H1 (cell line): ENCODE measurements around the gene C3. TPM values are rescaled to one million over a fixed set of nuclear protein-coding genes. Genes with fewer than 3 reads are reported as not detected.

Experiments
- ATF3 ChIP-seq: IDR thresholded peaks from 2 replicates; pipeline ENCODE4 v1.6.1; 2011; ENCODE audit warnings: low read depth, mild to moderate bottlenecking, low read length; ENCODE audit not compliant: insufficient read depth
- CHD7 ChIP-seq: fragments of 300-600 bp; sonication (generic); IDR thresholded peaks from 2 replicates; pipeline ENCODE4 v1.7.1; 2012; ENCODE audit warnings: low read length, moderate library complexity, mild to moderate bottlenecking, inconsistent platforms; ENCODE audit not compliant: insufficient replicate concordance
- EGR1 ChIP-seq: IDR thresholded peaks from 2 replicates; pipeline ENCODE4 v1.6.1; 2011; ENCODE audit warnings: low read depth, low read length, borderline replicate concordance
- EZH2 ChIP-seq: fragments of 200-600 bp; sonication (generic); IDR thresholded peaks from 2 replicates; pipeline ENCODE4 v1.7.1; 2012; ENCODE audit warnings: low read depth, mild to moderate bottlenecking, moderate library complexity, low read length, inconsistent platforms; ENCODE audit not compliant: severe bottlenecking
- FOSL1 ChIP-seq: IDR thresholded peaks from 2 replicates; pipeline ENCODE4 v1.6.1; 2011; ENCODE audit warnings: mild to moderate bottlenecking, low read depth, low read length, moderate library complexity; ENCODE audit not compliant: insufficient read depth
- KDM4A ChIP-seq: IDR thresholded peaks from one replicate; pipeline ENCODE4 v1.7.1; 2012; ENCODE audit warnings: low read depth, mild to moderate bottlenecking, moderate library complexity, low read length, inconsistent platforms; ENCODE audit not compliant: severe bottlenecking
- NANOG ChIP-seq: IDR thresholded peaks from 2 replicates; pipeline ENCODE4 v1.6.1; 2011; ENCODE audit warnings: low read length, low read depth, mild to moderate bottlenecking, inconsistent platforms; ENCODE audit not compliant: insufficient read depth, poor library complexity, severe bottlenecking
- NRF1 ChIP-seq: IDR thresholded peaks from 2 replicates; pipeline ENCODE4 v1.6.1; 2011; ENCODE audit warnings: mild to moderate bottlenecking, low read depth, low read length, improper control_type of control experiment
- POLR2AphosphoS5 ChIP-seq: IDR thresholded peaks from 2 replicates; pipeline ENCODE4 v1.6.1; 2011; ENCODE audit warnings: low read depth, low read length
- SUZ12 ChIP-seq: fragments of 200-600 bp; sonication (generic); IDR thresholded peaks from 2 replicates; pipeline ENCODE4 v1.6.1; 2012; ENCODE audit warnings: mild to moderate bottlenecking, inconsistent platforms, low read length, moderate library complexity, mixed read lengths
- ZNF274 ChIP-seq: IDR thresholded peaks from 2 replicates; pipeline ENCODE4 v1.7.0; 2012; ENCODE audit warnings: low read length, borderline replicate concordance; ENCODE audit errors: extremely low read depth
- polyA plus RNA-seq, 7 experiments: library from polyadenylated mRNA; depleted of rRNA in 3 of 7; stranded (reverse) in 5 of 7; unstranded in 2 of 7; fragments of >200 nt in 5 of 7; fragments of 200-250 nt in 2 of 7; gene quantifications; 1 replicate in 5 of 7; 2 replicates in 1 of 7; 4 replicates in 1 of 7; pipeline versions ENCODE4 v1.2.1 to v1.2.3, GENCODE V29; 2011 to 2013; ENCODE audit warnings: missing spikeins in 2 of 7, mixed read lengths in 2 of 7
- total RNA-seq: library from RNA; stranded (reverse); fragmentation: NEBNext Ultra II Directional; extraction: Animal tissue kit (Norgen Biotek cat#: 25700); gene quantifications from 2 replicates; pipeline ENCODE4 v1.2.1, GENCODE V29; 2021

The C3 gene
- total and polyA plus RNA-seq, 2 of the 8 experiments (the other 6 are each of a cell fraction or from before 2014, with no cell fraction given), result 6.4 to 12.8 TPM

GRCh38 chr19:6649185-6649584 lies 71.3 kb downstream of the C3 start (continued):
- no peak for TF ChIP-seq CHD7
- TF ChIP-seq NANOG, result no peak
- no peak for TF ChIP-seq ZNF274
- TF ChIP-seq KDM4A, result no peak
- no peak for TF ChIP-seq POLR2AphosphoS5
- TF ChIP-seq FOSL1, result no peak
- no peak for TF ChIP-seq NRF1
- no peak for TF ChIP-seq ATF3
- no peak for TF ChIP-seq EGR1
- no peak for TF ChIP-seq EZH2
- TF ChIP-seq SUZ12, result no peak
